A673 (cell line): ENCODE data around the gene ASCL2. TPM values are rescaled to one million over a fixed set of nuclear protein-coding genes. Genes with fewer than 3 reads are reported as not detected.

ENCODE experiments used
- BruUV-seq: library from RNA; stranded (reverse); fragments of 400-500 nt; replicated peaks from 2 replicates; lab custom pipeline; 2021; lab: Mats Ljungman, UMichigan
- CTCF ChIA-PET: fragments of 300-600 bp; sonication (Branson Sonifier 250); formaldehyde crosslinking; loops from one replicate; lab custom pipeline; 2022; ENCODE audit warnings: antibody characterized with exemption; lab: Charles Lee
- POLR2A ChIA-PET: fragments of 300-600 bp; sonication (Branson Sonifier 250); formaldehyde crosslinking; loops from one replicate; lab custom pipeline; 2022; ENCODE audit warnings: antibody characterized with exemption; ENCODE audit not compliant: low non-redundant PET; lab: Charles Lee
- DNase-seq: peaks from one replicate; pipeline ENCODE4 v3.0.0-alpha.2; 2015; ENCODE audit warnings: low spot score
- H3K27ac ChIP-seq: fragments of 200-600 bp; sonication (generic); 2 replicates; pipeline ENCODE4 v1.5.1; 2016; ENCODE audit warnings: mixed run types, low read depth, mild to moderate bottlenecking, mixed read lengths, antibody characterized with exemption, low read length; ENCODE audit not compliant: poor library complexity, severe bottlenecking
- H3K27me3 ChIP-seq: fragments of 200-600 bp; sonication (generic); replicated peaks from 2 replicates; pipeline ENCODE4 v1.6.1; 2017; ENCODE audit warnings: mixed run types, low read depth, mild to moderate bottlenecking, mixed read lengths, antibody characterized with exemption, low read length; ENCODE audit not compliant: insufficient read depth, poor library complexity
- H3K36me3 ChIP-seq: fragments of 200-600 bp; sonication (generic); 2 replicates; pipeline ENCODE4 v1.6.1; 2016; ENCODE audit warnings: mixed run types, mild to moderate bottlenecking, mixed read lengths, antibody characterized with exemption, low read length; ENCODE audit not compliant: insufficient read depth, poor library complexity, severe bottlenecking
- H3K4me1 ChIP-seq: fragments of 200-600 bp; sonication (generic); 2 replicates; pipeline ENCODE4 v1.6.1; 2017; ENCODE audit warnings: mixed run types, mild to moderate bottlenecking, mixed read lengths, antibody characterized with exemption, low read length; ENCODE audit not compliant: insufficient read depth, poor library complexity, severe bottlenecking
- H3K4me3 ChIP-seq: fragments of 200-600 bp; sonication (generic); 2 replicates; pipeline ENCODE4 v1.5.1; 2016; ENCODE audit warnings: low read depth, mixed run types, mild to moderate bottlenecking, mixed read lengths, low read length; ENCODE audit not compliant: poor library complexity, severe bottlenecking
- H3K9me3 ChIP-seq: fragments of 200-600 bp; sonication (generic); 2 replicates; pipeline ENCODE4 v1.6.1; 2016; ENCODE audit warnings: mixed run types, low read depth, mild to moderate bottlenecking, mixed read lengths, antibody characterized with exemption, low read length; ENCODE audit not compliant: poor library complexity, severe bottlenecking
- CTCF ChIP-seq: fragments of 300-800, 200-600 bp; sonication (generic); conservative IDR thresholded peaks from 2 replicates; pipeline ENCODE4 v1.5.1; 2017; ENCODE audit warnings: low read depth, mild to moderate bottlenecking, antibody characterized with exemption, low read length, moderate library complexity, mixed read lengths
- EZH2 ChIP-seq: fragments of 200-600 bp; sonication (generic); IDR thresholded peaks from 2 replicates; pipeline ENCODE4 v1.6.1; 2017; ENCODE audit warnings: borderline replicate concordance, low read depth, mild to moderate bottlenecking, mixed read lengths, antibody characterized with exemption, low read length; ENCODE audit not compliant: poor library complexity, severe bottlenecking
- intact Hi-C: fragments of 100-400 bp; cut with micrococcal nuclease; formaldehyde crosslinking; loops from one replicate; pipeline ENCODE4 v1.10.0; 2022; ENCODE audit not compliant: unreplicated experiment
- total RNA-seq: library from RNA; stranded (reverse); gene quantifications from 2 replicates; pipeline ENCODE4 v1.2.3, GENCODE V29; 2021

Gene ASCL2
- total RNA-seq, 1 experiment from 2014 or later, result not detected

GRCh38 chr11:2260491-2261364, 9.7 kb downstream of the ASCL2 start:
- POLR2A ChIA-PET, result no interaction called here
- Histone ChIP-seq H3K27ac (no peak overlapping the region), H3K36me3 (no peaks in the 10 kb centered on the region), H3K4me1 (no peaks in the 10 kb centered on the region), H3K9me3 (no peaks in the 10 kb centered on the region), H3K27me3 (no peaks in the 10 kb centered on the region), H3K4me3 (no peak overlapping the region)
- no peak for DNase-seq
- BruUV-seq, result no TSS peak
- CTCF ChIA-PET, result no interaction called here
- intact Hi-C loops, result no loop called here
- TF ChIP-seq CTCF (no peak), EZH2 (no peak)

GRCh38 chr11:2259897-2260451, 10.4 kb downstream of the ASCL2 start:
- no peak for TF ChIP-seq CTCF
- no peak for TF ChIP-seq EZH2
- Histone ChIP-seq H3K4me1 (no peaks in the 10 kb centered on the region), H3K9me3 (no peaks in the 10 kb centered on the region), H3K27ac (no peak overlapping the region), H3K36me3 (no peaks in the 10 kb centered on the region), H3K27me3 (no peaks in the 10 kb centered on the region), H3K4me3 (no peak overlapping the region)
- intact Hi-C loops, result no loop called here
- CTCF ChIA-PET, result no interaction called here
- no peak for DNase-seq
- POLR2A ChIA-PET, result no interaction called here
- no TSS peak for BruUV-seq

GRCh38 chr11:2259466-2259830, 10.9 kb downstream of the ASCL2 start:
- ChIA-PET CTCF (no interaction called here), POLR2A (no interaction called here)
- BruUV-seq, result no TSS peak
- Histone ChIP-seq H3K27ac (no peak overlapping the region), H3K4me1 (no peaks in the 10 kb centered on the region), H3K9me3 (no peaks in the 10 kb centered on the region), H3K4me3 (no peak overlapping the region), H3K36me3 (no peaks in the 10 kb centered on the region), H3K27me3 (no peaks in the 10 kb centered on the region)
- TF ChIP-seq EZH2 (no peak), CTCF (no peak)
- no peak for DNase-seq
- intact Hi-C loops, result no loop called here
